Prostate gland (tissue), 2 donors: ENCODE data around the gene BICC1. TPM values are rescaled to one million over a fixed set of nuclear protein-coding genes. Genes with fewer than 3 reads are reported as not detected.

Experiments used
- DNase-seq: peaks from one replicate; pipeline ENCODE4 v3.0.0-alpha.2; 2019; ENCODE audit warnings: low spot score
- H3K27ac ChIP-seq, 2 donors: fragments of 200-600 bp; sonication (generic); 2 replicates each; pipeline ENCODE4 v1.5.1; 2017 to 2019
- H3K27me3 ChIP-seq: fragments of 200-600 bp; sonication (generic); replicated peaks from 2 replicates; pipeline ENCODE4 v1.5.1; 2019; ENCODE audit not compliant: insufficient read depth
- H3K36me3 ChIP-seq, 2 donors: fragments of 200-600 bp; sonication (generic); 1 replicate in 1 of 2; 2 replicates in 1 of 2; pipeline versions ENCODE4 v1.5.1 to v1.8.1; 2017 to 2019
- H3K4me1 ChIP-seq: fragments of 200-600 bp; sonication (generic); replicated peaks from 2 replicates; pipeline ENCODE4 v1.5.1; 2019
- H3K4me3 ChIP-seq, 2 donors: fragments of 200-600 bp; sonication (generic); 2 replicates each; pipeline ENCODE4 v1.5.1; 2017 to 2019
- H3K9me3 ChIP-seq: fragments of 200-600 bp; sonication (generic); 2 replicates; pipeline ENCODE4 v1.5.1; 2017
- POLR2A ChIP-seq: fragments of 450-650 bp; IDR thresholded peaks from one replicate; pipeline ENCODE4 v1.6.1; 2016; ENCODE audit warnings: antibody characterized with exemption, mild to moderate bottlenecking
- POLR2AphosphoS5 ChIP-seq: sonication (generic); formaldehyde crosslinking; IDR thresholded peaks from one replicate; pipeline ENCODE4 v1.6.1; 2017; ENCODE audit warnings: antibody characterized with exemption
- WGBS: methylation state at CpG from one replicate; pipeline ENCODE4 v1.1.5; 2018; 5-methylcytosine and 5-hydroxymethylcytosine counted together
- intact Hi-C: fragments of 100-400 bp; cut with DNase I; formaldehyde crosslinking; loops from one replicate; pipeline ENCODE4 v1.14.2; 2022
- total RNA-seq, 2 donors: library from RNA; depleted of rRNA; stranded (reverse); fragments of >200 nt; gene quantifications; one replicate each; pipeline ENCODE4 v1.1.0, GENCODE V29; 2016
- TF ChIP-seq, protein P1 (sequence below), 4 experiments: fragments of 200-600 bp in 2 of 4; fragments of 450-650 bp in 2 of 4; sonication (generic) in 2 of 4; IDR thresholded peaks; 1 replicate in 3 of 4; 2 replicates in 1 of 4; pipeline ENCODE4 v1.5.1; 2016 to 2019; ENCODE audit warnings: antibody characterized with exemption in 4 of 4, mild to moderate bottlenecking in 2 of 4, moderate library complexity in 2 of 4

Gene BICC1
- total RNA-seq, 2 donors from 2014 or later: 5.1 to 12.7 TPM

- no peak for DNase-seq
- Histone ChIP-seq H3K27me3 (no peaks in the 10 kb centered on the region), H3K9me3 (no peaks in the 10 kb centered on the region), H3K4me3 (no peak overlapping the region), H3K27ac (no peak overlapping the region), H3K4me1 (no peaks in the 10 kb centered on the region), H3K36me3 (no peaks in the 10 kb centered on the region)
- 44% methylated on average over 3 of the region's 3 CpGs for WGBS
- intact Hi-C loops: no loop called here
- TF ChIP-seq, protein P1, sequence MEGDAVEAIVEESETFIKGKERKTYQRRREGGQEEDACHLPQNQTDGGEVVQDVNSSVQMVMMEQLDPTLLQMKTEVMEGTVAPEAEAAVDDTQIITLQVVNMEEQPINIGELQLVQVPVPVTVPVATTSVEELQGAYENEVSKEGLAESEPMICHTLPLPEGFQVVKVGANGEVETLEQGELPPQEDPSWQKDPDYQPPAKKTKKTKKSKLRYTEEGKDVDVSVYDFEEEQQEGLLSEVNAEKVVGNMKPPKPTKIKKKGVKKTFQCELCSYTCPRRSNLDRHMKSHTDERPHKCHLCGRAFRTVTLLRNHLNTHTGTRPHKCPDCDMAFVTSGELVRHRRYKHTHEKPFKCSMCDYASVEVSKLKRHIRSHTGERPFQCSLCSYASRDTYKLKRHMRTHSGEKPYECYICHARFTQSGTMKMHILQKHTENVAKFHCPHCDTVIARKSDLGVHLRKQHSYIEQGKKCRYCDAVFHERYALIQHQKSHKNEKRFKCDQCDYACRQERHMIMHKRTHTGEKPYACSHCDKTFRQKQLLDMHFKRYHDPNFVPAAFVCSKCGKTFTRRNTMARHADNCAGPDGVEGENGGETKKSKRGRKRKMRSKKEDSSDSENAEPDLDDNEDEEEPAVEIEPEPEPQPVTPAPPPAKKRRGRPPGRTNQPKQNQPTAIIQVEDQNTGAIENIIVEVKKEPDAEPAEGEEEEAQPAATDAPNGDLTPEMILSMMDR (IDR thresholded peaks at IDR 0.05): no peak
- no peak for TF ChIP-seq POLR2AphosphoS5
- TF ChIP-seq POLR2A: no peak
These were observed 64.2 kb downstream of the BICC1 start for GRCh38 chr10:58576751-58577436.

DNA sequence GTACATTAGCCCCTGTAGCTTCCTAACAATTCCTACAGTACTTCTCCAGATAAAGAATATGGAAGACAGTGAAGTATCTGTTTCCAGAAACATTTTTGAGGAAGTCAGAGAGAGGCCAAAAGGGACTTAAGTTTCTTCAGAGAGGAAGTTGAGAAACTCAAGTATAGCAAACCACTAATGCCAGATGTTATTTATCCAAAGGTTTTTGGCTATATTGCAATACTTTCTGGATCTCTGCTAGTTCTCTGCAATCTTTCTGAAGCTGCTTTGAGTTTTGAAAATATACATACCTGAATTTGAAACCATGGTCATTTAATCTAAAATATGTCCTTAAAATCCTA is 64.7 kb downstream of the BICC1 start:
- H3K9me3 ChIP-seq: no peaks in the 10 kb centered on the region
- no peak overlapping the region for H3K4me3 ChIP-seq
- no peaks in the 10 kb centered on the region for H3K36me3 ChIP-seq
- intact Hi-C loops: no loop called here
- H3K4me1 ChIP-seq: no peaks in the 10 kb centered on the region
- TF ChIP-seq POLR2A: no peak
- TF ChIP-seq, protein P1 (IDR thresholded peaks at IDR 0.05): no peak
- no peak for TF ChIP-seq POLR2AphosphoS5
- no peaks in the 10 kb centered on the region for H3K27me3 ChIP-seq
- H3K27ac ChIP-seq: no peak overlapping the region
- no peak for DNase-seq

DNA sequence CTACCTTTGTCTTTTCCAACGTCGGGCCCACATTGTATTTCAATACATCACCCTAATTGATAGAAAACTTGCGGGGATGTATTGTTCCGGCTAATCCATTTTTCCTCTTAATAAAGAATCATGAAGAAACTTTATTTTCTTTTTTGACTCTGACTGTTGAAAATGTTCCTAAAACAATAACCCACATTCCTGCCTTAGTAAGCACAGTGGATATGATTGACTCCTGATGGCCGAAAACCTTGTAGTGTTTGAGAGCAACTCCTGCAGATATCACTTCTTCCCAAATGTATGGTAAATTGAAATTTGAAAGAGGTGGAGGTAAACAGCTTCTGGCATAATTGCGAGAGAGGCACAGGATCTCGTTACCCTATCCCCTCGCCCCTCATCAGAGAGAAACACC is 65.7 kb downstream of the BICC1 start:
- H3K27me3 ChIP-seq: no peaks in the 10 kb centered on the region
- intact Hi-C loops: no loop called here
- no peak for TF ChIP-seq POLR2A
- TF ChIP-seq POLR2AphosphoS5: no peak
- TF ChIP-seq, protein P1 (IDR thresholded peaks at IDR 0.05): no peak
- no peaks in the 10 kb centered on the region for H3K4me1 ChIP-seq
- WGBS: 87% methylated on average over 8 of the region's 8 CpGs
- no peaks in the 10 kb centered on the region for H3K9me3 ChIP-seq
- DNase-seq: no peak
- no peak overlapping the region for H3K4me3 ChIP-seq
- no peak overlapping the region for H3K27ac ChIP-seq
- H3K36me3 ChIP-seq: no peaks in the 10 kb centered on the region

GRCh38 chr10:58579011-58579655 is 66.5 kb downstream of the BICC1 start:
- Histone ChIP-seq H3K4me1 (no peaks in the 10 kb centered on the region), H3K36me3 (no peaks in the 10 kb centered on the region), H3K27me3 (no peaks in the 10 kb centered on the region), H3K9me3 (no peaks in the 10 kb centered on the region), H3K4me3 (no peak overlapping the region), H3K27ac (no peak overlapping the region)
- intact Hi-C loops: no loop called here
- 88% methylated on average over 11 of the region's 11 CpGs for WGBS
- no peak for TF ChIP-seq POLR2AphosphoS5
- TF ChIP-seq POLR2A: no peak
- TF ChIP-seq, protein P1 (IDR thresholded peaks at IDR 0.05): no peak
- no peak for DNase-seq

DNA sequence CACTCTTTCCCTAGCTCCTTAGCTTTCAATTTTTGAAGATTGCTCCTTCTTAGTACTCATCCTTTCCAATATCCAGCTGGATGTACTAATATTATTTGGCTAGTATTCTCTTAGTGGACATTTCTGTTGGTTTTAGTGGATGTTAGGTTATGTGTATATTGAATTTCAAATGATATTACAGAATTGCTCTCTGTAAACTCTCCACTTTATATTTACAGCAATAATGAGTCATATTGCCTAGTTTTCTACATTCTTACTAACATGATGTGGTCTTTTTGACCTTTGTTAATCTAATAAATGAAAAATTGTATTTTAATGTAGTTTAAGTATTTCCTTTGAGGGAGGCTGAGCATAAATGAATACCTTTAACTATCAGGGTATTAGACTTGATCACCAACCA is 69.4 kb downstream of the BICC1 start:
- Histone ChIP-seq H3K9me3 (no peaks in the 10 kb centered on the region), H3K4me1 (no peaks in the 10 kb centered on the region), H3K36me3 (no peaks in the 10 kb centered on the region), H3K4me3 (no peak overlapping the region), H3K27me3 (no peaks in the 10 kb centered on the region), H3K27ac (no peak overlapping the region)
- TF ChIP-seq, protein P1 (IDR thresholded peaks at IDR 0.05): no peak
- TF ChIP-seq POLR2AphosphoS5 (no peak), POLR2A (no peak)
- intact Hi-C loops: no loop called here
- DNase-seq: no peak
